COLO668 (cell line): ENCODE results near the gene TBCC.

Source experiments
- DNase-seq: peaks from one replicate; lab custom pipeline; 2025; ENCODE audit not compliant: unreplicated experiment; lab: John Stamatoyannopoulos, UW

The TBCC gene

GRCh38 chr6:42696526-42697267, 49.2 kb downstream of the TBCC start:
- DNase-seq, result no peak

- no peak for DNase-seq
Observed at GRCh38 chr6:42694586-42694985, 51.3 kb downstream of the TBCC start.
